Skeletal muscle satellite cell (primary cell): Measurements from ENCODE around the gene CENPW.

Experiments
- H3K27me3 ChIP-seq: 2 replicates; pipeline ENCODE4 v1.7.0; 2013; ENCODE audit warnings: low read length; ENCODE audit not compliant: control insufficient read depth, insufficient read depth
- H3K36me3 ChIP-seq: 2 replicates; pipeline ENCODE4 v1.7.0; 2013; ENCODE audit warnings: mild to moderate bottlenecking, control low read depth, low read length; ENCODE audit not compliant: insufficient read depth
- H3K4me1 ChIP-seq: 2 replicates; pipeline ENCODE4 v1.7.0; 2013; ENCODE audit warnings: low read length; ENCODE audit not compliant: control insufficient read depth, insufficient read depth
- H3K4me2 ChIP-seq: 2 replicates; pipeline ENCODE4 v1.7.0; 2013; ENCODE audit warnings: mild to moderate bottlenecking, low read length
- H3K4me3 ChIP-seq: 2 replicates; pipeline ENCODE4 v1.7.0; 2013; ENCODE audit warnings: low read length
- H3K9ac ChIP-seq: 2 replicates; pipeline ENCODE4 v1.7.0; 2013; ENCODE audit warnings: mild to moderate bottlenecking, low read depth, low read length, moderate library complexity
- H3K9me3 ChIP-seq: replicated peaks from 2 replicates; pipeline ENCODE4 v1.7.0; 2013; ENCODE audit warnings: mild to moderate bottlenecking, control low read depth, low read length

CENPW gene

DNA sequence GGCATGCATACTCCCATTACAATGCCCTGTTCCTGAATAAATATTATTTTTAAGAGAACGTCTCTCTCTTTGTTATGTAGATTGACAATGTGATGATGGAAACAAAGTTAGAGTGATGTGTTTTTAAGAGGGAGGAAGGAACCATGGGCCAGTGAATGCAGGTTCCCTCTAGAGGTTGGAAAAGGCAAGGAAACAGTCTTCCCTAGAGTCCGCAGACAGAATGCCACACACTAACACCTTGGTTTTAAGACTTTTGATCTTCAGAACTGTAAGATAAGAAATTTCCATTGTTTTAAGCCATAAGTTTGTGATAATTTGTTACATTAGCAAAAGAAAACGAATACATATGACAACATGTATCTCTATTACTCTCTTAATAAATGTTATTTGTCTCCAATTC is 4.7 kb upstream of the CENPW start:
- H3K9ac ChIP-seq, result no peak overlapping the region
- H3K36me3 ChIP-seq, result no peaks in the 10 kb centered on the region
- H3K4me2 ChIP-seq, result no peak overlapping the region
- H3K27me3 ChIP-seq, result no peaks in the 10 kb centered on the region
- no peaks in the 10 kb centered on the region for H3K9me3 ChIP-seq
- no peak overlapping the region for H3K4me3 ChIP-seq
- peaks cover 3% of the 10 kb centered on the region for H3K4me1 ChIP-seq

- Histone ChIP-seq H3K36me3 (no peaks in the 10 kb centered on the region), H3K4me2 (no peak overlapping the region), H3K9ac (no peak overlapping the region), H3K27me3 (no peaks in the 10 kb centered on the region), H3K4me3 (no peak overlapping the region), H3K9me3 (no peaks in the 10 kb centered on the region), H3K4me1 (peaks cover 20% of the 10 kb centered on the region)
Observed at GRCh38 chr6:126337323-126337722, 2.6 kb upstream of the CENPW start.

- Histone ChIP-seq H3K9me3 (no peaks in the 10 kb centered on the region), H3K36me3 (no peaks in the 10 kb centered on the region), H3K4me1 (peaks cover 22% of the 10 kb centered on the region), H3K4me3 (peak overlapping the region; percentile 94), H3K27me3 (no peaks in the 10 kb centered on the region), H3K9ac (peak overlapping the region; percentile 82), H3K4me2 (peak overlapping the region; percentile 89)
Observed at GRCh38 chr6:126341126-126341525, 1.2 kb downstream of the CENPW start.

DNA sequence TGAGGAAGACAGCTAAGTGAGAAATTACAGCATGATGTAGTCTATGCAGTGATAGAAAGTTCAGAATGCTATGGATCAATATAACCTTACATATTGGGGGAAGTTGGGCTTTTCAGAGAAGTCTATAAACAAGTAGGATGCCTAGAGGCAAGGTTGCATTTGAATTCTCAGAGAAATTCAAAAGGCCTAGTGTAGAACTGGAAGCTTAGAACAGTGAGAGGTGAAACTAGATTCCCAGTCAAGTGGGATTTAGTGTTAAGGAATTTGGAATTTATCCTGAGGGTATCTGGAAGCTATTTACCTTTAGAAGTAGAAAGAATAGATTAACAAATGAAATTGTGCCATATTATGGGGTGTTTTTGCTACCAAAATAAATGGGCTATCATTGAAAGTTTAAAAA is 4.3 kb downstream of the CENPW start:
- H3K4me1 ChIP-seq, result peaks cover 19% of the 10 kb centered on the region
- no peaks in the 10 kb centered on the region for H3K9me3 ChIP-seq
- H3K4me3 ChIP-seq, result no peak overlapping the region
- no peaks in the 10 kb centered on the region for H3K36me3 ChIP-seq
- H3K9ac ChIP-seq, result no peak overlapping the region
- H3K27me3 ChIP-seq, result no peaks in the 10 kb centered on the region
- H3K4me2 ChIP-seq, result no peak overlapping the region

DNA sequence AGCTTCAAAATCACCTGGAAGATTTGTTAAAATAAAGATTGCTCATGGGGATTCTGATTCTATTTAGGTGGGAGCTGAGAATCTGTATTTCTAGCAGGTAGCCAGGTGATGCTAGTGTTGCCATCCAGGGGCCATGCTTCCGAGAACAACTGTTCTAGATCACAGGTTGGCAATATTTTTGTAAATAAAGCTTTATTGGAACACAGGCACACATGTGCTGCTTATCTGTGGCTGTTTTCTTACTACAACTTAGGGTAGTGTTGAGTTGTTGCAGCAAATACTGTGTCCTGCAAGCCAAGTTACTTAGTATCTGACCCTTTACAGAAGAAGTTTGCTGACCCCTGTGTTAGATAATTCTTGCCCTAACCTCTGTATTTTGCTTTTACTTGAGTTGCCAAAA is 12.0 kb downstream of the CENPW start:
- H3K36me3 ChIP-seq, result no peaks in the 10 kb centered on the region
- H3K9ac ChIP-seq, result no peak overlapping the region
- H3K4me1 ChIP-seq, result no peaks in the 10 kb centered on the region
- no peak overlapping the region for H3K4me2 ChIP-seq
- no peak overlapping the region for H3K4me3 ChIP-seq
- no peaks in the 10 kb centered on the region for H3K27me3 ChIP-seq
- H3K9me3 ChIP-seq, result no peaks in the 10 kb centered on the region

DNA sequence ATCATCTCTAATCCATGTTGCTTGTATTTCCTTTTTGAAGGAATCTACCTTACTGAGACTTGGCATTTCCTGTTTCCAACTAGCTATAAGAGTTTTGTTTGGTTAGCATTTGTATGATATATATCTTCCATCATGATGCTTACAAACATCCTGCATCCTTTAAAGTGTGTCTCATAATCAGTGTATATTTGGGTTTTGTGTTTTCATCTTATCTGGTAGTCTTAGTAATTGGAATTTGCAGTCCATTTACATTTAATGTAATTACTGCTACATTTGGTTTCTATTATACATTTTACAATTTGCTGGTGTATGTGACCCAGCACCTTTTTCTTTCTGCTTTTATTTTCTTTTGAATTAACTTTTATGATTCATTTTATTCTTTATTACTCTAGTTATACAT is 12.6 kb downstream of the CENPW start:
- H3K4me3 ChIP-seq, result no peak overlapping the region
- H3K4me2 ChIP-seq, result no peak overlapping the region
- no peaks in the 10 kb centered on the region for H3K9me3 ChIP-seq
- H3K36me3 ChIP-seq, result no peaks in the 10 kb centered on the region
- H3K9ac ChIP-seq, result no peak overlapping the region
- H3K27me3 ChIP-seq, result no peaks in the 10 kb centered on the region
- no peaks in the 10 kb centered on the region for H3K4me1 ChIP-seq

DNA sequence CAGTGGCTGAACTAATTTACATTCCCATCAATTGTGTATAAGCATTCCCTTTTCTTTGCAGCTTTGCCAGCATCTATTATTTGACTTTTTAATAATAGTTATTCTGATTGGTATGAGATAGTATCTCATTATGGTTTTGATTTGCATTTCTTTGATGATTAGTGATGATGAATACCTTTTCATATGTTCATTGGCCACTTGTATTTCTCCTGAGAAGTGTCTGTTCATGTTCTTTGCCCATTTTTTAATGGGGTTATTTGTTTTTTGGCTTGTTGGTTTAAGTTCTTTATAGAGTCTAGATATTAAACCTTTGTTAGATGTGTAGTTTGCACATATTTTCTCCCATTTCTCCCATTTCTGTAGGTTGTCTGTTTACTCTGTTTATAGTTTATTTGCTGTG is 16.6 kb downstream of the CENPW start:
- Histone ChIP-seq H3K4me3 (no peak overlapping the region), H3K36me3 (no peaks in the 10 kb centered on the region), H3K9me3 (no peaks in the 10 kb centered on the region), H3K27me3 (no peaks in the 10 kb centered on the region), H3K4me2 (no peak overlapping the region), H3K9ac (no peak overlapping the region), H3K4me1 (no peaks in the 10 kb centered on the region)

GRCh38 chr6:126359936-126360537 is 20.1 kb downstream of the CENPW start:
- Histone ChIP-seq H3K9me3 (no peaks in the 10 kb centered on the region), H3K4me1 (no peaks in the 10 kb centered on the region), H3K36me3 (no peaks in the 10 kb centered on the region), H3K27me3 (no peaks in the 10 kb centered on the region), H3K9ac (no peak overlapping the region), H3K4me2 (no peak overlapping the region), H3K4me3 (no peak overlapping the region)

DNA sequence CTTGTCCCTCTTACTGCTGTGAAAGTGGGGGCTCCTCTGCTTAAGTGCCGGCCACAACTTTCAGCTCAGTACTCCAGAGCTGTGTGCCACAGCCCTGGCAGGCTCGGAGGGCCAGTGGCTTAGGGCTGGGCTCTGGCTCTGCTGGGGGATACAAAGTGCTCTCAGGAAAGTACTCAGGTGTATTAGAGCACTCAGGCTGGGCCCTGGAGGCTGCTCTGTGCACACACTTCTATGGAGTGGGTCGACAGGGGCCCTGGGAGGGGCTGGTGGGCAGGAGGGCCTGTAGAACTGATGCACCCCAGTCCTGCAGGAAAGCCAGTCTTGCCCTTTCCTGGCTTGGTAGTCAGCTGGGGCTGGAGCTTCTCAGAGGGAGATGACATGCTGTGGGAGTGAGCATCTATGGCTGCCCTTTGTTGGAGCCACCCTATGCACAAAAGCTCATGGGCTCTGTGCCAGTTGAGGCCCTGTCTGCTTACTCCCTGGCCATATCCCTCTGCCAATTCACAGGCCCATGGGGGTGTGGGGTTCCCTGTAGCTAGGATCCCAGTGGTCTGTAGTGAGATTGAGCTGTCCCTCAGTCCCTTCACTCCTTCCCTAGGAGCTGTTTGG is 22.0 kb downstream of the CENPW start:
- Histone ChIP-seq H3K27me3 (no peaks in the 10 kb centered on the region), H3K9me3 (no peaks in the 10 kb centered on the region), H3K4me3 (no peak overlapping the region), H3K4me2 (no peak overlapping the region), H3K9ac (no peak overlapping the region), H3K36me3 (no peaks in the 10 kb centered on the region), H3K4me1 (no peaks in the 10 kb centered on the region)

- no peak overlapping the region for H3K4me3 ChIP-seq
- H3K27me3 ChIP-seq, result no peaks in the 10 kb centered on the region
- H3K36me3 ChIP-seq, result no peaks in the 10 kb centered on the region
- H3K4me1 ChIP-seq, result no peaks in the 10 kb centered on the region
- H3K4me2 ChIP-seq, result no peak overlapping the region
- H3K9ac ChIP-seq, result no peak overlapping the region
- H3K9me3 ChIP-seq, result no peaks in the 10 kb centered on the region
Observed at GRCh38 chr6:126367849-126368248, 27.9 kb downstream of the CENPW start.

GRCh38 chr6:126372626-126373025 is 32.7 kb downstream of the CENPW start:
- H3K4me1 ChIP-seq, result no peaks in the 10 kb centered on the region
- no peak overlapping the region for H3K9ac ChIP-seq
- H3K4me2 ChIP-seq, result no peak overlapping the region
- H3K36me3 ChIP-seq, result no peaks in the 10 kb centered on the region
- H3K9me3 ChIP-seq, result peaks cover 6% of the 10 kb centered on the region
- no peaks in the 10 kb centered on the region for H3K27me3 ChIP-seq
- no peak overlapping the region for H3K4me3 ChIP-seq

- Histone ChIP-seq H3K4me3 (no peak overlapping the region), H3K4me2 (no peak overlapping the region), H3K27me3 (no peaks in the 10 kb centered on the region)
Observed at GRCh38 chr6:126373344-126373743, 33.4 kb downstream of the CENPW start.

More at GRCh38 chr6:126373344-126373743, 33.4 kb downstream of the CENPW start:
- H3K9ac ChIP-seq, result no peak overlapping the region
- H3K36me3 ChIP-seq, result no peaks in the 10 kb centered on the region
- no peaks in the 10 kb centered on the region for H3K4me1 ChIP-seq
- peaks cover 6% of the 10 kb centered on the region for H3K9me3 ChIP-seq
